B cell (primary cell): ENCODE measurements around the gene CAVIN1. TPM values are rescaled to one million over a fixed set of nuclear protein-coding genes. Genes with fewer than 3 reads are reported as not detected.
A peak's percentile ranks its signal among the peaks of the same experiment; 100 is the strongest.

ENCODE experiments used
- ATAC-seq: fragments of 200-7000 bp; cut with Tn5 transposase; one replicate; pipeline ENCODE4 v1.10.0; 2021; ENCODE audit warnings: low read depth, mild to moderate bottlenecking, moderate number of reproducible peaks, moderate library complexity
- CTCF ChIA-PET: fragments of 350-600 bp; sonication (Branson Sonifier 250); formaldehyde crosslinking; loops from one replicate; lab custom pipeline; 2021; ENCODE audit warnings: antibody characterized with exemption, inconsistent platforms; lab: Charles Lee
- POLR2A ChIA-PET: fragments of 350-600 bp; sonication (Branson Sonifier 250); formaldehyde crosslinking; loops from one replicate; lab custom pipeline; 2021; ENCODE audit warnings: antibody characterized with exemption; lab: Charles Lee
- DNase-seq: peaks from one replicate; pipeline ENCODE4 v3.0.0; 2013
- H2AFZ ChIP-seq: 2 replicates; pipeline ENCODE4 v1.6.1; 2012; ENCODE audit warnings: mild to moderate bottlenecking, low read depth, low read length; ENCODE audit not compliant: insufficient read depth, poor library complexity, severe bottlenecking
- H3K27ac ChIP-seq, 2 donors: 1 replicate in 1 of 2; 2 replicates in 1 of 2; pipeline ENCODE4 v1.5.1; 2012 to 2013; ENCODE audit warnings: low read length in 2 of 2, mild to moderate bottlenecking in 2 of 2, moderate library complexity in 1 of 2
- H3K27me3 ChIP-seq, 4 experiments: fragments of 200-600 bp in 1 of 4; sonication (generic) in 1 of 4; replicated peaks in 1 of 4; 1 replicate in 2 of 4; 2 replicates in 2 of 4; pipeline versions ENCODE4 v1.6.1 to v1.7.0; 2013 to 2016; ENCODE audit warnings: low read length in 3 of 4, mild to moderate bottlenecking in 2 of 4, mixed read lengths in 1 of 4, moderate library complexity in 1 of 4; ENCODE audit not compliant: insufficient read depth in 4 of 4, control insufficient read depth in 3 of 4; ENCODE audit errors: control extremely low read depth in 1 of 4
- H3K36me3 ChIP-seq, 2 experiments: replicated peaks in 1 of 2; 1 replicate in 1 of 2; 2 replicates in 1 of 2; pipeline versions ENCODE4 v1.6.1 to v1.7.1; 2013; ENCODE audit warnings: low read length in 1 of 2; ENCODE audit not compliant: insufficient read depth in 2 of 2, control insufficient read depth in 1 of 2; ENCODE audit errors: control extremely low read depth in 1 of 2, extremely low read depth in 1 of 2
- H3K4me1 ChIP-seq, 2 donors: fragments of 200-600 bp in 1 of 2; sonication (generic) in 1 of 2; 1 replicate in 1 of 2; 2 replicates in 1 of 2; pipeline versions ENCODE4 v1.5.1 to v1.6.1; 2013 to 2017; ENCODE audit warnings: low read length in 2 of 2; ENCODE audit not compliant: control insufficient read depth in 2 of 2, insufficient read depth in 2 of 2
- H3K4me2 ChIP-seq: replicated peaks from 2 replicates; pipeline ENCODE3; 2012; ENCODE audit warnings: mild to moderate bottlenecking, low read depth, low read length; ENCODE audit not compliant: poor library complexity, severe bottlenecking
- H3K4me3 ChIP-seq, 5 experiments: fragments of 200-600 bp in 1 of 5; sonication (generic) in 1 of 5; 1 replicate in 3 of 5; 2 replicates in 2 of 5; pipeline versions ENCODE4 v1.5.1 to v1.7.0; 2011 to 2016; ENCODE audit warnings: low read length in 4 of 5, mild to moderate bottlenecking in 4 of 5, low read depth in 2 of 5, control low read depth in 1 of 5, moderate library complexity in 1 of 5; ENCODE audit not compliant: insufficient read depth in 1 of 5; ENCODE audit errors: control extremely low read depth in 1 of 5, extremely low read depth in 1 of 5
- H3K79me2 ChIP-seq: fragments of 200-600 bp; sonication (generic); one replicate; pipeline ENCODE4 v1.6.0; 2016; ENCODE audit warnings: low read length; ENCODE audit not compliant: control insufficient read depth, insufficient read depth
- H3K9ac ChIP-seq: fragments of 200-600 bp; sonication (generic); 2 replicates; pipeline ENCODE4 v1.6.1; 2017; ENCODE audit warnings: mild to moderate bottlenecking, low read length, moderate library complexity
- H3K9me3 ChIP-seq, 3 donors: one replicate each; pipeline versions ENCODE4 v1.6.1 to v1.7.1; 2013; ENCODE audit warnings: low read length in 2 of 3; ENCODE audit not compliant: control insufficient read depth in 2 of 3, insufficient read depth in 1 of 3; ENCODE audit errors: control extremely low read depth in 1 of 3
- H4K20me1 ChIP-seq: 2 replicates; pipeline ENCODE4 v1.6.0; 2012; ENCODE audit warnings: mild to moderate bottlenecking, low read length; ENCODE audit not compliant: insufficient read depth, control insufficient read depth, poor library complexity, severe bottlenecking
- H3K27ac Mint-ChIP-seq: one replicate; pipeline ENCODE4 v1.8.0; 2021; ENCODE audit warnings: mixed read lengths
- H3K27me3 Mint-ChIP-seq: one replicate; pipeline ENCODE4 v1.8.0; 2021; ENCODE audit warnings: mixed read lengths
- H3K4me1 Mint-ChIP-seq: one replicate; pipeline ENCODE4 v1.8.0; 2021; ENCODE audit warnings: mixed read lengths
- H3K4me3 Mint-ChIP-seq: one replicate; pipeline ENCODE4 v1.8.0; 2021; ENCODE audit warnings: mixed read lengths
- H3K9me3 Mint-ChIP-seq: one replicate; pipeline ENCODE4 v1.8.0; 2022; ENCODE audit warnings: mixed read lengths; ENCODE audit not compliant: insufficient read depth
- CTCF ChIP-seq: fragments of 200-600 bp; IDR thresholded peaks from one replicate; pipeline ENCODE4 v1.8.0; 2022; ENCODE audit warnings: antibody characterized with exemption, mild to moderate bottlenecking
- EZH2 ChIP-seq: IDR thresholded peaks from 2 replicates; pipeline ENCODE4 v1.6.1; 2012; ENCODE audit warnings: borderline replicate concordance, low read depth, mild to moderate bottlenecking, moderate library complexity, low read length; ENCODE audit not compliant: insufficient read depth, poor library complexity, severe bottlenecking
- WGBS: methylation state at CpG from one replicate; pipeline ENCODE4 v1.1.5; 2013; ENCODE audit warnings: missing lambda C conversion rate; ENCODE audit not compliant: insufficient coverage; 5-methylcytosine and 5-hydroxymethylcytosine counted together
- intact Hi-C: fragments of 100-400 bp; cut with micrococcal nuclease; formaldehyde crosslinking; loops from one replicate; pipeline ENCODE4 v1.10.0; 2022
- polyA plus RNA-seq: library from polyadenylated mRNA; depleted of rRNA; stranded (reverse); fragments of >200 nt; gene quantifications from 2 replicates; pipeline ENCODE4 v1.2.3, GENCODE V29; 2012
- total RNA-seq, 2 donors: library from RNA; stranded (reverse); fragments of 120-200 nt in 1 of 2; gene quantifications; 1 replicate in 1 of 2; 2 replicates in 1 of 2; pipeline versions ENCODE4 v1.2.3 to v1.2.4, GENCODE V29; 2013 to 2022

CAVIN1 gene
- total and polyA plus RNA-seq, 2 donors (not counting 1 experiment from before 2014, with no cell fraction given), result not detected

GRCh38 chr17:42459256-42459800 is 36.3 kb upstream of the CAVIN1 start:
- no peaks in the 10 kb centered on the region for H3K9me3 ChIP-seq
- peak overlapping the region; percentile 97 for H3K4me3 Mint-ChIP-seq
- peaks cover 38% of the 10 kb centered on the region for H3K79me2 ChIP-seq
- intact Hi-C loops, result loop anchor here (2.0 to 5.0 kb wide), 2 partner anchors 219 to 277 kb away; partner anchors contain the start of gene KCNH4
- H3K4me1 ChIP-seq, result peaks cover 52 to 61% of the 10 kb centered on the region in 2 donors
- CTCF ChIA-PET, result interaction anchor here (0.9 to 1.2 kb wide), 8 partner anchors 14 to 349 kb away, joined by 3 to 8 read pairs (median 4); no protein-coding TSS in a partner anchor
- peak overlapping the region; percentile 78 to 84 for H3K27ac ChIP-seq
- no peak for ATAC-seq
- peak overlapping the region; percentile 83 for H2AFZ ChIP-seq
- peak overlapping the region; percentile 90 for H3K9ac ChIP-seq
- TF ChIP-seq CTCF (peak; percentile 6), EZH2 (no peak)
- H3K36me3 ChIP-seq, result peaks cover 7 to 24% of the 10 kb centered on the region in 2 experiments
- POLR2A ChIA-PET, result no interaction called here
- peaks cover 59% of the 10 kb centered on the region for H3K4me1 Mint-ChIP-seq
- H3K27me3 ChIP-seq, result no peaks in the 10 kb centered on the region
- H3K27me3 Mint-ChIP-seq, result no peaks in the 10 kb centered on the region
- peak; percentile 44 for DNase-seq
- peak overlapping the region; percentile 84 for H3K4me2 ChIP-seq
- WGBS, result 4% methylated on average over 8 of the region's 11 CpGs
- peak overlapping the region; percentile 67 to 97 (median 95) for H3K4me3 ChIP-seq
- H3K27ac Mint-ChIP-seq, result peak overlapping the region; percentile 93
- H4K20me1 ChIP-seq, result peaks cover 18% of the 10 kb centered on the region
- no peaks in the 10 kb centered on the region for H3K9me3 Mint-ChIP-seq
